Upper lobe of left lung (tissue), 4 donors: Measurements from ENCODE around the gene MSI2.

Experiments
- CTCF ChIP-seq, 6 experiments: fragments of 450-650 bp in 4 of 6; fragments of 200-600 bp in 2 of 6; sonication (generic) in 2 of 6; IDR thresholded peaks; one replicate each; pipeline ENCODE4 v1.5.1; 2016 to 2019; ENCODE audit warnings: antibody characterized with exemption in 6 of 6
- EP300 ChIP-seq, 4 donors: sonication (generic); formaldehyde crosslinking; IDR thresholded peaks; one replicate each; pipeline ENCODE4 v1.5.1; 2017; ENCODE audit warnings: antibody characterized with exemption in 4 of 4, control low read depth in 2 of 4

GRCh38 chr17:57732062-57732461 lies 475.7 kb downstream of the MSI2 start:
- TF ChIP-seq EP300 (IDR thresholded peaks at IDR 0.05) (no peak), CTCF (IDR thresholded peaks at IDR 0.05) (no peak)
